ENCODE data around the gene JPT2. TPM values are rescaled to one million over a fixed set of nuclear protein-coding genes. Genes with fewer than 3 reads are reported as not detected.

JPT2 gene
- total and polyA plus RNA-seq, 3 experiments from 2014 or later: 12.5 to 106 (median 106) TPM

DNA sequence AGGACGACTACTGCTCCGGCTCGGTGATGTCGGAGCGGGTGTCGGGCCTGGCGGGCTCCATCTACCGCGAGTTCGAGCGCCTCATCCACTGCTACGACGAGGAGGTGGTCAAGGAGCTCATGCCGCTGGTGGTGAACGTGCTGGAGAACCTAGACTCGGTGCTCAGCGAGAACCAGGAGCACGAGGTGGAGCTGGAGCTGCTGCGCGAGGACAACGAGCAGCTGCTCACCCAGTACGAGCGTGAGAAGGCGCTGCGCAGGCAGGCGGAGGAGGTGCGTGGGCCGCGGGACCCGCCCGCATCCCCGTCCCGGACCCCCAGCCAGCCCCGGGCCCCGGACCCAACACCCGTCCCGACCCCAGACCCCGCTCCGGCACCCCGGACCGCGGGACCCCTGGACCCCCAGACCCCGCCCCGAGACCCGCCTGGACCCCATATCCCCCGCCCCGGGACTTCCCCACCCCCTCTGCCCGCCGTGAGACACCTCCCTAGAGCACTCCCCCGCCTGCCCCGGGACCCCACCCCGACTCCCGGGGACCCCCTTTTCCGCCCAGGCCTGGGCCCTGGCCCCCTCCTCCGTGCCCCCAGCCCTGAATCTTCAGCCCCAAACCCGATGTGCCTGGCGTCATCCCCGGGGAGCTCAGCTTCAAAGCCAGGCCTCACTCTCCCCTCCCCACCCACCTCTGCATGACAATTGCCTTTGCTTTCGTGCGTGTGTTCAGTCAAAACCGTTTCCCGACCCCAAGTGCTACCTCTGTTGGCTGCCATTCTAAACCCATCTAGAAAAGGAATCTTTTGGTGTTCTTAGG lies 28.5 kb downstream of the JPT2 start:
- H3K9me3 ChIP-seq (ENCODE audit: low read length): no peaks in the 10 kb centered on the region
- peak overlapping the region; percentile 91 for H3K27ac ChIP-seq (ENCODE audit: low read depth, low read length)
- Mint-ChIP-seq H3K4me3 (peak overlapping the region; percentile 92 to 100 (median 97)), H3K27ac (peak overlapping the region; percentile 87 to 99 (median 94)), H3K4me1 (peaks cover 36 to 53% (median 41%) of the 10 kb centered on the region in 3 donors), H3K9me3 (no peaks in the 10 kb centered on the region), H3K27me3 (peaks cover 0 to 3% of the 10 kb centered on the region in 2 donors), H3K36me3 (peaks cover 0 to 37% (median 3%) of the 10 kb centered on the region in 3 donors)
- H3K36me3 ChIP-seq (ENCODE audit: insufficient read depth, low read length): no peaks in the 10 kb centered on the region
- peak; percentile 6 to 59 (median 31) for DNase-seq
- H3K27me3 ChIP-seq (ENCODE audit: insufficient read depth, low read length, poor library complexity, severe bottlenecking): no peaks in the 10 kb centered on the region
- H3K4me3 ChIP-seq (ENCODE audit: low read length): peak overlapping the region; percentile 96
- ChIA-PET CTCF (interaction anchor here (0.6 to 2.6 kb wide), 28 partner anchors 9 to 344 kb away, joined by 3 to 25 read pairs (median 4); partner anchors contain the start of genes CRAMP1, EME2, FAHD1 and HAGH), POLR2A (interaction anchor here (0.5 to 3.0 kb wide), 14 partner anchors 11 to 735 kb away, joined by 3 to 28 read pairs (median 6); partner anchors contain the start of genes EME2, IFT140, JPT2 and MRPS34)
- H3K4me1 ChIP-seq (ENCODE audit: insufficient read depth, low read length): peaks cover 33% of the 10 kb centered on the region

DNA sequence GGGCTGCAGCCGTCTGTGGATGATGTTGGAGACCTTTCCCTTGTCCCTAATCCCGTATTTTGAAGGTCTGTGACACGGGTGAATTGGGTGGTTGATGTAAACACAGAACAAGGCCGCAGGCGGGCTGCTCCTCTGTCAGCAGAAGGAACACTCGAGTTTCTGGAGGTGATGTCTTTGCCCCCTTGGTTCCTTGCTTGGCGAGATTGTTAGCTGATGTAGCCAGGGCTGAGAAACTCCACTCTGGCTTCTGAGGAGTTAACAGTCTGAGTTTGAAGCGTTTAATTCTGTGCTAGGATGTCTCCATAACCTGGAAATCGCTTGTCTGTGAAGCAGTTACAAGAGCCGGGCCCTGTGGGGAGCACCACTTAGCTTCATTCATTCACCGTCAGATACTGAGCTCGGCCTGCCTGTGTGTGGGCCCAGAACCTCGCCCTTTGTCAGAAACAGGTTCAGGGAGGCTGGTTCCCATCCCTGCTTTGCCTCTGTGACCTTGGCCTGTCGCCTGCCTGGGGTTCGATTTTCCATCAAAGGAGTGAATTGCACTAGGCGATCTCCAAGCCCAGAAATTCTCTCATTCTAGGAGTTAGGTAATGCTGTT lies 29.2 kb downstream of the JPT2 start:
- CTCF ChIA-PET: interaction anchor here (0.7 to 2.6 kb wide), 6 partner anchors 30 to 403 kb away, joined by 3 to 25 read pairs (median 4); partner anchors contain the start of genes JPT2, NUBP2 and SPSB3
- Mint-ChIP-seq H3K4me1 (peaks cover 36 to 55% (median 41%) of the 10 kb centered on the region in 3 donors), H3K9me3 (no peaks in the 10 kb centered on the region), H3K27ac (peak overlapping the region; percentile 77 to 98 (median 94)), H3K27me3 (peaks cover 0 to 3% of the 10 kb centered on the region in 2 donors), H3K36me3 (peaks cover 0 to 35% (median 3%) of the 10 kb centered on the region in 3 donors), H3K4me3 (peak overlapping the region; percentile 89 to 100 (median 92))
- peaks cover 33% of the 10 kb centered on the region for H3K4me1 ChIP-seq (ENCODE audit: insufficient read depth, low read length)
- no peaks in the 10 kb centered on the region for H3K9me3 ChIP-seq (ENCODE audit: low read length)
- no peaks in the 10 kb centered on the region for H3K36me3 ChIP-seq (ENCODE audit: insufficient read depth, low read length)
- no peaks in the 10 kb centered on the region for H3K27me3 ChIP-seq (ENCODE audit: insufficient read depth, low read length, poor library complexity, severe bottlenecking)
- DNase-seq: no peak
- POLR2A ChIA-PET: interaction anchor here (0.6 to 3.0 kb wide), 5 partner anchors 29 to 736 kb away, joined by 7 to 28 read pairs (median 15); partner anchors contain the start of genes EME2, JPT2, MRPS34 and NME3
- H3K4me3 ChIP-seq (ENCODE audit: low read length): peak overlapping the region; percentile 67
- H3K27ac ChIP-seq (ENCODE audit: low read depth, low read length): peak overlapping the region; percentile 63

- no peaks in the 10 kb centered on the region for H3K9me3 ChIP-seq (ENCODE audit: low read length)
- peak overlapping the region; percentile 67 for H3K4me3 ChIP-seq (ENCODE audit: low read length)
- ChIA-PET POLR2A (interaction anchor here (0.6 kb wide), 1 partner anchor 74 kb away, joined by 3 read pairs; the partner anchor contains the start of genes NUBP2 and SPSB3), CTCF (interaction anchor here (0.7 to 1.6 kb wide), 4 partner anchors 9 to 404 kb away, joined by 3 to 6 read pairs (median 4); partner anchors contain the start of genes JPT2, NUBP2 and SPSB3)
- H3K27me3 Mint-ChIP-seq: peaks cover 0 to 3% of the 10 kb centered on the region in 2 donors
- H3K27ac Mint-ChIP-seq: peak overlapping the region; percentile 77 to 96 (median 94)
- no peaks in the 10 kb centered on the region for H3K9me3 Mint-ChIP-seq
- peak overlapping the region; percentile 89 to 100 (median 92) for H3K4me3 Mint-ChIP-seq
- DNase-seq: peak in 3 of 5 donors; percentile 29 to 49 (median 30)
- peaks cover 33% of the 10 kb centered on the region for H3K4me1 ChIP-seq (ENCODE audit: insufficient read depth, low read length)
- H3K27ac ChIP-seq (ENCODE audit: low read depth, low read length): peak overlapping the region; percentile 43
- peaks cover 0 to 39% (median 2%) of the 10 kb centered on the region in 3 donors for H3K36me3 Mint-ChIP-seq
- H3K27me3 ChIP-seq (ENCODE audit: insufficient read depth, low read length, poor library complexity, severe bottlenecking): no peaks in the 10 kb centered on the region
- no peaks in the 10 kb centered on the region for H3K36me3 ChIP-seq (ENCODE audit: insufficient read depth, low read length)
- peaks cover 39 to 62% (median 44%) of the 10 kb centered on the region in 3 donors for H3K4me1 Mint-ChIP-seq
These were observed 30.1 kb downstream of the JPT2 start for GRCh38 chr16:1708083-1708767.

- Histone ChIP-seq H3K4me3 (ENCODE audit: low read length) (no peak overlapping the region), H3K9me3 (ENCODE audit: low read length) (no peaks in the 10 kb centered on the region), H3K27ac (ENCODE audit: low read depth, low read length) (peak overlapping the region; percentile 43), H3K4me1 (ENCODE audit: insufficient read depth, low read length) (peaks cover 33% of the 10 kb centered on the region), H3K27me3 (ENCODE audit: insufficient read depth, low read length, poor library complexity, severe bottlenecking) (no peaks in the 10 kb centered on the region), H3K36me3 (ENCODE audit: insufficient read depth, low read length) (no peaks in the 10 kb centered on the region)
- Mint-ChIP-seq H3K4me1 (peaks cover 44 to 67% (median 50%) of the 10 kb centered on the region in 3 donors), H3K27me3 (peaks cover 0 to 3% of the 10 kb centered on the region in 2 donors), H3K27ac (peak overlapping the region; percentile 65 to 96 (median 94)), H3K4me3 (peak overlapping the region; percentile 55 to 100 (median 90)), H3K9me3 (no peaks in the 10 kb centered on the region), H3K36me3 (peaks cover 0 to 40% (median 2%) of the 10 kb centered on the region in 3 donors)
- ChIA-PET CTCF (interaction anchor here (1.1 to 1.6 kb wide), 2 partner anchors 9 to 31 kb away, joined by 4 to 6 read pairs; partner anchors contain the start of gene JPT2), POLR2A (interaction anchor here (0.6 kb wide), 1 partner anchor 74 kb away, joined by 3 read pairs; the partner anchor contains the start of genes NUBP2 and SPSB3)
- peak in 2 of 5 donors; percentile 26 to 57 for DNase-seq
These were observed 30.7 kb downstream of the JPT2 start for GRCh38 chr16:1708768-1709180.

GRCh38 chr16:1709356-1709755 lies 31.3 kb downstream of the JPT2 start:
- Mint-ChIP-seq H3K27ac (peak overlapping the region in 5 of 8 donors; percentile 68 to 96 (median 94)), H3K27me3 (peaks cover 0 to 3% of the 10 kb centered on the region in 2 donors), H3K36me3 (peaks cover 0 to 44% (median 2%) of the 10 kb centered on the region in 3 donors), H3K9me3 (no peaks in the 10 kb centered on the region), H3K4me1 (peaks cover 44 to 69% (median 49%) of the 10 kb centered on the region in 3 donors), H3K4me3 (peak overlapping the region in 5 of 7 donors; percentile 34 to 95 (median 90))
- H3K36me3 ChIP-seq (ENCODE audit: insufficient read depth, low read length): no peaks in the 10 kb centered on the region
- no peak overlapping the region for H3K27ac ChIP-seq (ENCODE audit: low read depth, low read length)
- peaks cover 33% of the 10 kb centered on the region for H3K4me1 ChIP-seq (ENCODE audit: insufficient read depth, low read length)
- DNase-seq: no peak
- CTCF ChIA-PET: interaction anchor here (1.6 kb wide), 1 partner anchor 10 kb away, joined by 6 read pairs; no protein-coding TSS in a partner anchor
- H3K9me3 ChIP-seq (ENCODE audit: low read length): no peaks in the 10 kb centered on the region
- POLR2A ChIA-PET: no interaction called here
- H3K4me3 ChIP-seq (ENCODE audit: low read length): no peak overlapping the region
- no peaks in the 10 kb centered on the region for H3K27me3 ChIP-seq (ENCODE audit: insufficient read depth, low read length, poor library complexity, severe bottlenecking)

- Histone ChIP-seq H3K27ac (ENCODE audit: low read depth, low read length) (no peak overlapping the region), H3K4me3 (ENCODE audit: low read length) (no peak overlapping the region), H3K36me3 (ENCODE audit: insufficient read depth, low read length) (no peaks in the 10 kb centered on the region), H3K27me3 (ENCODE audit: insufficient read depth, low read length, poor library complexity, severe bottlenecking) (no peaks in the 10 kb centered on the region), H3K4me1 (ENCODE audit: insufficient read depth, low read length) (peaks cover 33% of the 10 kb centered on the region), H3K9me3 (ENCODE audit: low read length) (no peaks in the 10 kb centered on the region)
- peaks cover 0 to 47% (median 4%) of the 10 kb centered on the region in 3 donors for H3K36me3 Mint-ChIP-seq
- no peaks in the 10 kb centered on the region for H3K27me3 Mint-ChIP-seq
- H3K4me1 Mint-ChIP-seq: peaks cover 45 to 69% (median 46%) of the 10 kb centered on the region in 3 donors
- no peaks in the 10 kb centered on the region for H3K9me3 Mint-ChIP-seq
- ChIA-PET CTCF (interaction anchor here (0.8 kb wide), 2 partner anchors 12 to 33 kb away, joined by 3 read pairs; partner anchors contain the start of gene JPT2), POLR2A (no interaction called here)
- H3K4me3 Mint-ChIP-seq: peak overlapping the region in 1 of 7 donors; percentile 56
- DNase-seq: no peak
- peak overlapping the region in 4 of 8 donors; percentile 36 to 77 (median 74) for H3K27ac Mint-ChIP-seq
These were observed 32.9 kb downstream of the JPT2 start for GRCh38 chr16:1710811-1711507.
